GM15510 (cell line): ENCODE measurements around the gene PCGF1.

Experiments used
- POLR2A ChIP-seq: IDR thresholded peaks from 3 replicates; pipeline ENCODE4 v1.6.1; 2011; ENCODE audit warnings: borderline replicate concordance; ENCODE audit not compliant: insufficient read length; ENCODE audit errors: extremely low read depth

Gene PCGF1

GRCh38 chr2:74488643-74489481 lies 18.6 kb downstream of the PCGF1 start:
- no peak for TF ChIP-seq POLR2A

GRCh38 chr2:74486141-74486540 lies 21.4 kb downstream of the PCGF1 start:
- no peak for TF ChIP-seq POLR2A

- TF ChIP-seq POLR2A = peak; percentile 69
Measured at GRCh38 chr2:74482801-74483674, 24.5 kb downstream of the PCGF1 start, which contains the start of the genes CCDC142 and TTC31. CCDC142 (minus strand) TSS chr2:74482998; CDS start chr2:74482837, 161 bp downstream. TTC31 (plus strand) TSS chr2:74483081; CDS start chr2:74483096, 15 bp downstream.

- TF ChIP-seq POLR2A = no peak
Measured at GRCh38 chr2:74481961-74482800, 25.3 kb downstream of the PCGF1 start.

GRCh38 chr2:74481431-74481830 lies 26.1 kb downstream of the PCGF1 start:
- TF ChIP-seq POLR2A = no peak

- no peak for TF ChIP-seq POLR2A
Measured at GRCh38 chr2:74474899-74475298, 32.6 kb downstream of the PCGF1 start.

- no peak for TF ChIP-seq POLR2A
Measured at GRCh38 chr2:74474481-74474880, 33.0 kb downstream of the PCGF1 start.

GRCh38 chr2:74472945-74473258 lies 34.6 kb downstream of the PCGF1 start:
- TF ChIP-seq POLR2A = no peak

GRCh38 chr2:74472086-74472944 lies 35.2 kb downstream of the PCGF1 start, which contains the start of gene MRPL53:
MRPL53 (minus strand) TSS chr2:74472680; CDS start chr2:74472660, 20 bp downstream.
- peak; percentile 93 for TF ChIP-seq POLR2A

GRCh38 chr2:74471332-74472065 lies 36.0 kb downstream of the PCGF1 start:
- no peak for TF ChIP-seq POLR2A

GRCh38 chr2:74464406-74464805 lies 43.1 kb downstream of the PCGF1 start:
- no peak for TF ChIP-seq POLR2A

GRCh38 chr2:74462786-74463105 lies 44.7 kb downstream of the PCGF1 start:
- no peak for TF ChIP-seq POLR2A
